Cardiac fibroblast (primary cell): ENCODE results near the gene IL18BP.

Experiments used
- DNase-seq, 2 donors: peaks; one replicate each; pipeline versions ENCODE4 v3.0.0 to v3.0.0-alpha.2; 2010; ENCODE audit warnings: low read depth in 2 of 2
- H3K4me3 ChIP-seq, 2 donors: replicated peaks in 1 of 2; 1 replicate in 1 of 2; 2 replicates in 1 of 2; pipeline ENCODE4 v1.5.1; 2011; ENCODE audit warnings: low read depth in 2 of 2, low read length in 2 of 2, mild to moderate bottlenecking in 2 of 2, moderate library complexity in 1 of 2
- TF ChIP-seq, protein P1 (sequence below): IDR thresholded peaks from one replicate; pipeline ENCODE4 v1.5.1; 2011; ENCODE audit warnings: low read depth, mild to moderate bottlenecking, low read length, inconsistent platforms

Gene IL18BP

DNA sequence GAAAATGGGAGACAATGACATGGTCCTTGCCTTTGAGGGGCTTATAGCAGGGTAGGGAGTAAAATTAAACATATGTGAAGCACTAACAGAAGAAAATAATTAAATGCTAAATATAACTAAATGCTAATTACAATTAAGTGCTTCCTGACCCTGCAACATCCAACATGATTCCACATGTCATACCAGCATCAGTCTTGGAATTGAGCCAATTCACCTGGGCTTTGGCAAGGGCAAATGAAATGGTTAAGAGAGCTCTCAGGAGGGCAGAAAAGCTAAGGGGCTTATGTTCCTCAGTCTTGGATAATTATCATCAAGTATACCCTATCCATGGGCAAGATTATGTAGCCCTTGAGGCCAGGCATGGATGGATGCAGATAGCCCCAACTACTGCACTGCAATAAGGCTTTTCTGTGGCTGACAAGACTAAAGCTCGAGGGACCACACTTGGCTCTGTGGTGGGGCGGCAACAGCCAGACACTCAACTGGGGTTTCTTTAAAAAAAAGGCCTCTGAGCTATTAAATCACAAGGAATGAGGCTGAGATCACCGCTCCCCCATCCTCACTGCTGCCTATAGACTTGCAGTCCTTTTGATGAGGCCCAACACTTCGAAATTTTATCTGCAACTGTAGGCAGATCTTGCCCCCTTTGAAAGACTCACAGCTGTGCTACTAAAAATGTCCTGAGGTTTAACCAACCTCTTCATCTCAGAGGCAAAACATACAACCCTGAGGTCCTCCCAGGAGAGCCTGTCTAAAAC, 39.0 kb downstream of the IL18BP start:
- TF ChIP-seq, protein P1, sequence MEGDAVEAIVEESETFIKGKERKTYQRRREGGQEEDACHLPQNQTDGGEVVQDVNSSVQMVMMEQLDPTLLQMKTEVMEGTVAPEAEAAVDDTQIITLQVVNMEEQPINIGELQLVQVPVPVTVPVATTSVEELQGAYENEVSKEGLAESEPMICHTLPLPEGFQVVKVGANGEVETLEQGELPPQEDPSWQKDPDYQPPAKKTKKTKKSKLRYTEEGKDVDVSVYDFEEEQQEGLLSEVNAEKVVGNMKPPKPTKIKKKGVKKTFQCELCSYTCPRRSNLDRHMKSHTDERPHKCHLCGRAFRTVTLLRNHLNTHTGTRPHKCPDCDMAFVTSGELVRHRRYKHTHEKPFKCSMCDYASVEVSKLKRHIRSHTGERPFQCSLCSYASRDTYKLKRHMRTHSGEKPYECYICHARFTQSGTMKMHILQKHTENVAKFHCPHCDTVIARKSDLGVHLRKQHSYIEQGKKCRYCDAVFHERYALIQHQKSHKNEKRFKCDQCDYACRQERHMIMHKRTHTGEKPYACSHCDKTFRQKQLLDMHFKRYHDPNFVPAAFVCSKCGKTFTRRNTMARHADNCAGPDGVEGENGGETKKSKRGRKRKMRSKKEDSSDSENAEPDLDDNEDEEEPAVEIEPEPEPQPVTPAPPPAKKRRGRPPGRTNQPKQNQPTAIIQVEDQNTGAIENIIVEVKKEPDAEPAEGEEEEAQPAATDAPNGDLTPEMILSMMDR: no peak
- peak; percentile 18 to 26 for DNase-seq
- peak overlapping the region; percentile 66 to 68 for H3K4me3 ChIP-seq

DNA sequence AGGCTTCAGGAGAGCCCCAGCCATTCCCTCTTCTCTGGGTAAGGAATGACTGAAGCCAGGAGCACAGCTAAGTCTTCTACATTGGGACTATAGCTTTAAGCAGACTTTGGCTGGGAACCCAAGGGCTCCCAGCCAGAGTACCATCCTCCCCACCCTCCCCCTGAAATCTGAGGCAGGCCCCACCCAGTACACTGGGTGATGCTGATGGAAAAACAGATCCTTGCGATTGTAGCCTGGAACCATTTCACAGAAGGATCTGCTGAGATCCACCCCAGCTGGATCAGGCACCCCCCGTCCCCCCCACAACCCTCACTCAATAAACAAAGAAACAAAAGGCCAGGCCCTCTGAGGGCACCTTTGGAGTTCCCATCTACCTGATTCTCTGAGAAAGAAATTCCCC, 39.8 kb downstream of the IL18BP start:
- TF ChIP-seq, protein P1: no peak
- peak overlapping the region; percentile 66 to 68 for H3K4me3 ChIP-seq
- peak; percentile 73 to 82 for DNase-seq

DNA sequence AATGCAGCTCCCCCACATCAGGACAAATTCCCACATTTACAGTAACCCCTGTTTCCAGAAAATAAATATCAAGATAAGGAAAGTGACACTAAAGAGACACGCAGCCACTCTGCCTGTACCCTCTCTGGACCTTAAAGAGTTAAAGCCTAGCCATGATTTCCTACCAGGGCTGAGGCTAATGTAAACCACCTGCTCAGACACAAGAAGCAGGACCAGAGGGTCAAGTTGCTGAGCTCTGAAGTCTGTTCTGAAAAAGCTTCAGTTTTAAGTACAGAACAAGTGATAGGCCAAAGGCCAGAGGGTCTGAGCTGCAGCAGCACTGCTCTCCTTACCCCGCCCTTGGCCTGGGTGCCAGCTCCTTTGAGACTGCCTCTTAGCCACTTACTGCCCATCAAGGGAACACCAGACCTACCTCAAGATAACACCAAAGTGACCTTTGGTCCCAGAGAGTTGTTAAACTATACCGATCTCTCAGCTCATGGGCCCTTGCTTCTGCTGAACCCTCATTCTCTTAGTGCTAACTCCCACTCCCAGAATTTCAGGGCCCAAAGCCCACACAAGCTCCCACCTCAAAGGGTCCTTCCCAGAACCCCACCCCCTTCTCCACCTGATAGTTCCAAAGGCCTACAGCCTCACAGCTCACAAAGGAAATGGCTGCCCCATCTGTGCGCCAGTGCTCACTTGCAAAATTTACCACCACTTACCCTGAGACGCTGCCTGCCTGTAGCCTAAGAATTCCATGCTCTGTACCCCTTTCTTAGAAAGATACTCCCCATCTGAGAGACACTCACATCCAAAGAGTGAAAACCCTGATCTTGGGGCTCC, 40.5 kb downstream of the IL18BP start:
- TF ChIP-seq, protein P1: no peak
- DNase-seq: peak; percentile 28 to 50
- peak overlapping the region; percentile 66 to 68 for H3K4me3 ChIP-seq

DNA sequence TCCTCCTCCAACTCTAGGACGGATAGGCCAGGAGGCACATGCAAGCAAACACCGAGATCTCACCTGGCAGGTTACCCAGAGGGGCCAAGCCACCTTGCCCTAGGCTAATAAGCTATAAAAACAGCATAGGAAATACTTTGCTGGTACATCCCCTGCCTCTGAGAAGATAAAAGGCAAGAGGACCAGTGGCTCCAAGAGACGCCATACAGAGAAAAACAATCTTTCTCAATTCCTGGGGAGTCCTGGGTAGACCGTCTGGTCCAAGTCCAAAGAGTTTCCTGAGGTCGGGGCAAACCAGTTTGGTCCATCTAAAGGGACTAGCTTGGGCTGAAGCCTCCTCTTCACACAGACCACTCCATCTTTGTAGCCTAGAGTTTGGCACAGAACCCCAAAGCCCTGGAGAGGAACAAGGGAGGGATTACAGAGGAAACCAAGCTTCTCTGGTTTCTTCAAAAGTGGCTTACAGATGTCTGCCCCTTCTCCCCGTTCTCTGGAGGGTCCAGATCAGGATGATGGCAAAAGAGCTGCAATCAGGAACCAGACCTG, 41.2 kb downstream of the IL18BP start:
- TF ChIP-seq, protein P1: no peak
- peak overlapping the region; percentile 66 to 68 for H3K4me3 ChIP-seq
- no peak for DNase-seq

DNA sequence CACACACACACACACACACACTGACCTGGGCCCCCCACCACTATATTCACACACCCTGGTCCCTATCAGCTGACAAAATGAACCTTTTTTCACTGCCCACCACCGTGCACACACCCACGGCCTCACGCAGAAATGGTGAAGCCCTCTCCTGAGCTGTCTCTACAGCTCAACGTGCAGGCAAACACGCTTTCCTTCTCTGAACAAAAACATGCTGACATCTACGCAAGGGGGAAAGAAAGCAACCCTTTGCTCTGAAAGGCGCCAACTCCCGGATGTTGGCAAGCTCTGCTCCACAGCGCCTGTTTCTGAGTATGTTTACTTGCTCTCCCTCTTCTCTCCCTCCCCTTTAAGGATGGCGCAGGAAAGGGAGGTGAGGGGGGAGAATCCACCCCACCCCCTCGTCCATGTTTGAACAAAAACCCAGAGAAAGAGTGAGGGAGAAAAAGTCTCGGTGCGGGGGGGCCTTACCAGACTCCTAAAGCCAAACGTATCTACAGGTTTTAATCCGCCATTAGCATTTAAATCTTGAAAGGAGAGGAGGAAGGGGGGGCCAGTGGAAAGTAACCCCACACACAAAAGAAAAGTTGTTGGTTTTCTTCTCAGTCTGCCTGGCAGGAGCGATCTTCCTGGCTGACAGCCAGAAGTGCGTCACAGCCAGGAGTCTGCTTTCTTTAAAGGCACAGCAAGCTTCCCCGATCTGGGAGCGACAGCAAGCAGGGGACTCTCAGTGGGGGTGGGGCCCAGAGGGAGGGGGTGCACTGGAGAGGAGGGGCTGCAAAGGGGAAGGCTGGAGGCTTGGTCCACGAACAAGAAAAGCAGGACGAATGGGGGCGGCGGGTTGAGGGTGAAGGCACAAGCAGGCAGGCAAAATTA, 42.0 kb downstream of the IL18BP start:
- H3K4me3 ChIP-seq: peak overlapping the region; percentile 66 to 68
- DNase-seq: peak; percentile 94 to 97
- TF ChIP-seq, protein P1: no peak

DNA sequence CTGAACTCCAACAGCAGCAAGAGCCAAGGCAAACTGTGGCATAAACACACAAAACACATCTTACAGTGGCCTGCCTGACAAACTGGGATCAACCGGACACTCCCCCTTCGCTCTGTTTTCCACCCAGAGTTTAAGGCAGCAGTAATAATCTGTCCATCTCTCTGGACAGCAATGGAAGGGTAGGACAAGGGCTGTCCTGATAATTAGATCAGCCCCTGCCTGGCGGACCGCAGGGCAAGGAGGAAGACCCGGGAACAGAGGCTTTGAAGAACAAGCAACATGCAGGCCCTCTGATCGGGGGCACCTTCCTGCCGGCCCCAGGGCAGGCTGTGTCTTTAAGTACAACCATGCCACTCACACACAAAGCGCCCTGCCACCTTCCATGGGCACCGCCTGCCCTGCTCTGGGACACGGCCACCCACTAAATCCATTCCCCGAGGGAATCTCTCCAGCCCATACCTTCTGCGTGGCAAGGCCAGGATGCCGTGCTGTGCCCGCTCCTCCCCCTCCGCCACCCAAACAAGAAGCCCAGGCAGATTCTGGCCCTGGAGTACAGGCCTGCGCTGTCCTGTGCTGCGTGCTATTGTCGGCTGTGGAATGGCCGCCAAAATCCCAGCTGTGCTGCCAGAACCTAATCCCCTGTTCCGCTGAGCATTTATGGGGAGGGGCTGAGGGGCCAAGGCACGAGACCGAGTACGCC, 42.8 kb downstream of the IL18BP start:
- TF ChIP-seq, protein P1: no peak
- peak overlapping the region; percentile 66 to 68 for H3K4me3 ChIP-seq
- peak; percentile 67 to 84 for DNase-seq
